HG03378 (cell line): ENCODE results near the gene DSC2.
A peak's percentile ranks its signal among the peaks of the same experiment; 100 is the strongest.

Source experiments
- ATAC-seq: cut with Tn5 transposase; IDR thresholded peaks from one replicate; pipeline ENCODE4 v1.9.1; 2021; ENCODE audit warnings: mild to moderate bottlenecking, moderate library complexity; ENCODE audit not compliant: unreplicated experiment

Gene DSC2

DNA sequence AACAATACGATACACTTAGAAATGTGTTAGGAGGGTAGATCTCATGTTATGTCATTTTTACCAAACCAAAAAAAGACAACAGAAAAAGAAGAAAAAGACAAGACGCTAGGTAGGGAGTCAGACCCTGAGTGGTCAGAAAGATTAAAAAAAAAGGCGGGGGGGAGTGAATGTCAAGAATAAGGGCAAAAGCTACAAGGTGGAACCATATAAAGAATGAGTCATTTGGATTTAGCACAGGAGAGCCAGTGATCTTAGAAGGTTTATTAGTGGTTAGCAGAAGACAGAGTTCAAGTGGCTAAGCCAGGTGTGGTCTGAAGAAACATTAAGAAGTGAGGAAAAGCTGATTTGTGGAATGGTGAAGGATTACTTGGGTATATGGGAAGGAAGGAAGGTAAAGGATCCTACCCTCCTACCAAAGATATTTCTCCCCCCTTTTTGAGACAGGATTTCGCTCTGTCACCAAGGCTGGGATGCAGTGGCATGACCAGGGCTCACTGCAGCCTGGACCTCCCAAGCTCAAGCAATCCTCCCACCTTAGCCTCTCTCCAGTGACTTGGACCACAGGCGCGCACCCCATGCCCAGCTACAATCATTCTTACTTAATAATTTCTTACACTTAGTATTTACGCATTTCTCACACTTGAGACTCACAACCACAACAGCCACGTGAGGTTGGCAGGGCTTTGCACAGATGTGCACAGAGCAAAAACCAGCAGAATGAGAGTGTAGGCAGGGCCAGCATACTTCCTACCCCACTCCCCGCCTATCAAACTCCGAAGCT is 2.6 kb downstream of the DSC2 start:
- no peak for ATAC-seq

- no peak for ATAC-seq
These were observed 3.3 kb downstream of the DSC2 start for GRCh38 chr18:31098878-31099277.

DNA sequence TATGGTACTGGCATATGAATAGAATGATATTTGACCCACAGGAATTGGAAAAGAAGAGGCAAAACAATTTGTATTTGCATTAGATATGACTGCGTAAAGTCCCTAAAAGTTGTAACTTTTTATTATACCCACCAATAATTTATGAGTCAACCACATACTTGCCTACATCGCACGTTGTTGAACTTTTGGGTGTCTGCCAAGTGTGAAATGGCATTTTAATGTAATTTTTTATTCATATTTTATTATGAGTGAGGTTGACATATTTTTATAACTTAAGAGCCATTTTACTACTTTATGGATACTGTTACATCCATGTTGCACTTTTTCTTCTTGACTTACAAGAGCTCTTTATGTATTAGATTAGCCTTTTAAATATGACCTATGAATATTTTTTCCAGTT is 4.6 kb downstream of the DSC2 start:
- no peak for ATAC-seq

DNA sequence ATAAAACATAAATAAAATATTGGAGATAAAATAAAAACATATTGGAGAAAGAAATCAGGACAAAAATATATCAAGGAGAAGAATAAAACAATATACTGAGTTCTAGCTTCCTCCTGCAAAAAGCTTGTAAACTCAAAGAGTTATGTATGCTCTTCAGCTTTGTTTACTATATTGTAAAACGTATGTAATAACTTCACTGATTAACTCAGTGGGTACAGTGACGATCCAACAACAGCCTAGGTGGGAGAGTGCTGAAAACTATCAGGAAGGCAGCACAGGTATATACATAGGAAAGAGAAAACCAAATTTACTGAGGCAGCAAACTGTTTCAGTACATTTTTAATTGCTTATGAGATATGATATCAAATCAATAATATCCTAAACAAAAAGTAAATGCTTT is 8.3 kb downstream of the DSC2 start:
- ATAC-seq: no peak

DNA sequence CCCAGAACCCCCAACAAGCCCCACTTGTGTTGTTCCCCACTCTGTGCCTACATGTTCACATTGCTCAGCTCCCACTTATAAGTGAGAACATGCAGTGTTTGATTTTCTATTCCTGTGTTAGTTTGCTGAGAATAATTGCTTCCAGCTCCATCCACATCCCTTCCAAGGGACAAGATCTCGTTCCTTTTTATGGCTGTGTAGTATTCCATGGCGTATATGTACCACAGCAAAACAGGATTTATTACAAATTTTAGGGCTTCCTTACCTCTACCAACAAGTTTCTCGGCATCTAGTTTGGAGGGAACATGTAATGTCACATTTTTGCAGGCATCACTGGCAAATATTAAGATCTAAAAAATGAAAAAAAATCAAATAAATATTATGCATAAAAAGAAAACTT is 8.9 kb downstream of the DSC2 start:
- no peak for ATAC-seq

GRCh38 chr18:31091350-31091749 is 10.9 kb downstream of the DSC2 start:
- no peak for ATAC-seq

- no peak for ATAC-seq
These were observed 13.7 kb downstream of the DSC2 start for GRCh38 chr18:31088532-31088931.

GRCh38 chr18:31079973-31080372 is 22.2 kb downstream of the DSC2 start:
- ATAC-seq: no peak

- ATAC-seq: no peak
These were observed 24.3 kb downstream of the DSC2 start for GRCh38 chr18:31077878-31078277.

DNA sequence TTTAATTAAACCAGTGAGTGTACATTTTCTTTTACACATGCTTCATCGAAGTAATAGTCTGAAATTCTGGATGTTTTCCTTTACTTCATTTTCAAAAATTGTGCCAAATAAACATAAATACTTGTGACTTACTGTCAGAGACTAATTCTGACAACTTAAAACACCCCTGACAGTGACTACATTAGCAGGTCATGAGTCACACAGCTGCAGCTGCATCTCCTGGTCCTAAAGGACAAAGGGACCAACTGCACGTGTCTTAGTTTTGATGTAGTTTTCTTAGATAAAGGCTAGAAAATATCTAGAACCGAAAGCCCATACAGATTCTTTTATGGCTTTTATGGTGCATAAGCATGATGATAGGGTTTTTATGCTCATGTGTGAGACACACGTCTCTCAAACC is 30.0 kb downstream of the DSC2 start:
- no peak for ATAC-seq

DNA sequence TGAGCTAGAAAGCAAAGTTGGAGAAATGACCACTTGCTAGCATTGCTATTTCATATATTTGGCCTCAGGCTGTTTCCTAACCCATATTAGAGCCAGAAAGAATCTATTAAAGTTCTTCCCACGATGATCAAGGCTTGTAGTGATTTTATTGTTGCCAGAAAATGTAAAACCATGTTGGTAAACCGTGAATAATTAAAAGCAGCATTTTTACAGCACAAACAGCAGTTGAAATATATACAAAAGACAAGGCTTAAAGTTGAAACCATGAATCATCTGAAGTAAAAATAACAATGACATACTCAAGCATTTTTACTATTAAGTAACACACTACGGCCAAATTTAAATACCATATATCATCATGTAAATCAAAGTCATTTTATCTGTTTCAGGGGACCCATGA is 32.0 kb downstream of the DSC2 start:
- ATAC-seq: no peak

DNA sequence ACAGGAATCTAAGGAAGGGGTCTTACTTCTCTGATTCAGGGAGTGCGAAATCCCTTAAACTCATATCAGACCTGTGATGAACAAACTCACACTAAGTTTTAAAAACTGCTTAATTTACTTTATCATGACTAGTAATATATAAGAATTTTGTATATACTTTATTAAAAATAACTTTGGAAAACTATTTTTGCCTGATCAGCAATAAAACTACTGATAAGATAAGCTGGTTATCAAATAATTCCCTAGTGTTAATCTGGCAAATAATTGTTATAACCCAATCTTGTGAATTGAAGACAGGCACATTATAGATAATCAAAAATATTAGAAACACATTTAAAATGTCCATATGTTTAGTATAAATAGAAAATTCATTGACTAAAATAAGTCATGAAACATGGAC is 36.0 kb downstream of the DSC2 start:
- no peak for ATAC-seq

GRCh38 chr18:31065036-31065773 is 37.0 kb downstream of the DSC2 start:
- no peak for ATAC-seq

DNA sequence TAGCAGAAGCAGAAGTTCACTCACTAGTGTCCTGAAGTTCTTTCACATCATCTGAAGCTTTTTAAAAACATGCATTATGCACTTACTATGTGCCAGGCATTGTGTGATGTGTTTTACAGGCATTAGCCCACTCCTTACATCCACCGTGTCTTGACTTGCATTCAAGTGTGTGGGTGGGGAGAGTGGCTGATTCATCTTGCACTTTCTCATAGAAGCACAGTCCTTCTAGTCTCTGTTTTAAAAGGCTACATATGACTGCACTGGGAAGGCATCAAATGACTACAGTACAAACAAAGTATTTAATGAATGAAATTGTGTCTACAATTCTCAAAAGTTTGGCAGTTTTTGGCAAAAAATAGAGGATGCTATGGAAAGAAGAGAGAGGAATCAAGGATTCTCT is 38.1 kb downstream of the DSC2 start:
- peak; percentile 70 for ATAC-seq

- ATAC-seq: peak; percentile 76
These were observed 40.3 kb downstream of the DSC2 start for GRCh38 chr18:31061945-31062344.

GRCh38 chr18:31058897-31059296 is 43.3 kb downstream of the DSC2 start:
- ATAC-seq: no peak

- ATAC-seq: no peak
These were observed 44.3 kb downstream of the DSC2 start for GRCh38 chr18:31057917-31058316.

DNA sequence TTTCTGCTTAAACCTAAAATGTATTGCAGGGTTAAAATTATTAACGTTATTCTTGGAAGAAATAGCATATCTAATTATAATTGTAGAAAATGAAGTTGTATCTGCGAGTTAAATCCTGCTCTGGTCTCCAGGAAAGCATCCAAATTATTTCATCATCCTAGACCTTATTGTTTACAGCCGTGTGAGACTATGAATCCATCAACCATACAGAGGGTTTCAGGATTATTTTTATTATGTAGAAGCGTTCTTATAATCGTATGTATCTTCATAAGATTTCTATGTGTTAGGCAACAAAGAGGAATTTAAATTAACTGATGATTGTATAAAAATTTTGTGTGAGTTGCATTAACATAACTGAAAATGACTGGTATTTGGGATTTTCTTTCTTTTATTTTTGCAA is 45.2 kb downstream of the DSC2 start:
- ATAC-seq: no peak

- ATAC-seq: no peak
These were observed 45.9 kb downstream of the DSC2 start for GRCh38 chr18:31056296-31056695.

- ATAC-seq: no peak
These were observed 51.6 kb downstream of the DSC2 start for GRCh38 chr18:31050635-31051034.

GRCh38 chr18:31049189-31049588 is 53.0 kb downstream of the DSC2 start:
- ATAC-seq: no peak

- no peak for ATAC-seq
These were observed 54.0 kb downstream of the DSC2 start for GRCh38 chr18:31048216-31048615.
